ENCODE results near the gene CSF2.

CSF2 gene

DNA sequence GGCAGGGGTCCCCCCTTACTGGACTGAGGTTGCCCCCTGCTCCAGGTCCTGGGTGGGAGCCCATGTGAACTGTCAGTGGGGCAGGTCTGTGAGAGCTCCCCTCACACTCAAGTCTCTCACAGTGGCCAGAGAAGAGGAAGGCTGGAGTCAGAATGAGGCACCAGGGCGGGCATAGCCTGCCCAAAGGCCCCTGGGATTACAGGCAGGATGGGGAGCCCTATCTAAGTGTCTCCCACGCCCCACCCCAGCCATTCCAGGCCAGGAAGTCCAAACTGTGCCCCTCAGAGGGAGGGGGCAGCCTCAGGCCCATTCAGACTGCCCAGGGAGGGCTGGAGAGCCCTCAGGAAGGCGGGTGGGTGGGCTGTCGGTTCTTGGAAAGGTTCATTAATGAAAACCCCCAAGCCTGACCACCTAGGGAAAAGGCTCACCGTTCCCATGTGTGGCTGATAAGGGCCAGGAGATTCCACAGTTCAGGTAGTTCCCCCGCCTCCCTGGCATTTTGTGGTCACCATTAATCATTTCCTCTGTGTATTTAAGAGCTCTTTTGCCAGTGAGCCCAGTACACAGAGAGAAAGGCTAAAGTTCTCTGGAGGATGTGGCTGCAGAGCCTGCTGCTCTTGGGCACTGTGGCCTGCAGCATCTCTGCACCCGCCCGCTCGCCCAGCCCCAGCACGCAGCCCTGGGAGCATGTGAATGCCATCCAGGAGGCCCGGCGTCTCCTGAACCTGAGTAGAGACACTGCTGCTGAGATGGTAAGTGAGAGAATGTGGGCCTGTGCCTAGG is at the start of gene CSF2:
CSF2 (plus strand) TSS at position 559 of the 783 bp plus-strand sequence; CDS start at position 594, 35 bp downstream.
- no peak for DNase-seq (ENCODE audit: low read depth)

DNA sequence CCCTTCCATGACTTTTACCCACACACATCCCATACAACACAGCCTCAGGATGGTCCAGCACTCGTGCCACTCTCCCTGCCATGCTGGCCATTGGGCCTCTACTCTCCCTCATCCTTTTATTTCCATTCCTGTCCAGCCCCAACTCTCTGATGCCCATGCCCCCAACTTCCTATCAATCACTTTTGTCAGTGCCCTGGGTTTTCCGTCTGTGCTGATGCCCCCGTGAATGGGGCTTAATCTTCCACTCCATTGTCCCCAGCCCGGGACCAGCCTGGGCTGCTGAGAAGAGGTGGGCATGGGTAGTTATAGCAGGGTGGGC is 49.5 kb upstream of the CSF2 start:
- no peak for DNase-seq (ENCODE audit: low read depth)

DNA sequence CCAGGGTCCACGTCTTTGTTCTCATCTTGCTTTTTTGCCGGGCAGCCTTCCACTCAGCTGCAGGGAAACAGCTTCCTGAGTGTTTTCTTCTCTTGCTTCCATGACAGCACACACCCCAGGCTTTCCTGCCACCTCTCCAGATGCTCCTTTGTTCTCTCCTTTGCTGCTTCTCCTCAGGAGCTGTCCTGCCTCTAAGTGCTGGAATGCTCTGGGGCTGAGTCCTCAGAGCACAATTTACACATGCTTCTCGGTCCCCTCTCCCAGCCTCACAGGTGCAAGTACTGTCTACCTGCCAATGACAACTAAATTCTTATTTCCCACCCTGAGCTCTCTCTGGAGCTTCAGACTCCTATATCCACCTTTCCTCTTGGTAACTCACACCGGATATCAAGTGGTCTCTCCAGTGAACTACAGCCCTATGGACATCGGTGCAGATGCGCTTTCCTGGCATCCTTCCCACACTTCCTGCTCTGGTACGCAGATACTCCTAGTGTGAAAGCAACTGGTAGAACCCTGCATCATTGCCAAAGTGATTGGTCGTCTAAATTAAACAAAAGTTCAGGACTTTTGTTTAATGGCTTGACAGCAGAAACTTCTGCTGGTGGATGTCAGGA is 48.7 kb upstream of the CSF2 start:
- no peak for DNase-seq (ENCODE audit: low read depth)

DNA sequence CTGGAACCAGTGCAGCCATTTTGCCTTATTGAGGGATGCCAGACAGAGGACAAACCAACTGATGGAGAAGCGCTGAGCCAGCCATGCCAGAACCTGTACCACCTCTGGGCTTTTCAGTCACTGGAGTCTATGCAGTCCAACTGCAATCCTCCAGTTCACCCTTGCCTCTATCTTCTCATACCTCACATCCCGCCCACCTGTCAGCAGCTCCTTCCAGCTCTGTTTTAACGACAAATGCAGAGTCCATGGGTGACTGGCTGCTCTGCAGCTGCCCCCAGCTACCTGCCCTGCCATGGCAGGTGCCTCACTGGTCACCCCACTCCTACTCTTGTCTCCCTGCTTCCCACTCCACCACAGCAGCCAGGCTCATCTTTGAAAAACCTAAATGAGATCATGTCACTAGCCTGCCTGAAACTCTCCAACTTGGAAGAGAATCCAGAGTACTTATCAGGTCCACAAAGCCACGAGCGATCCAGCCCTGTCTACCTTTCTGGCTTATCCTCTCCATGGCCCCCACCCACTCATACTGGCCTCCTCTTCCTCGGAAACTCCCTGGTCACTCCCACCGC is 48.1 kb upstream of the CSF2 start:
- no peak for DNase-seq (ENCODE audit: low read depth)

DNA sequence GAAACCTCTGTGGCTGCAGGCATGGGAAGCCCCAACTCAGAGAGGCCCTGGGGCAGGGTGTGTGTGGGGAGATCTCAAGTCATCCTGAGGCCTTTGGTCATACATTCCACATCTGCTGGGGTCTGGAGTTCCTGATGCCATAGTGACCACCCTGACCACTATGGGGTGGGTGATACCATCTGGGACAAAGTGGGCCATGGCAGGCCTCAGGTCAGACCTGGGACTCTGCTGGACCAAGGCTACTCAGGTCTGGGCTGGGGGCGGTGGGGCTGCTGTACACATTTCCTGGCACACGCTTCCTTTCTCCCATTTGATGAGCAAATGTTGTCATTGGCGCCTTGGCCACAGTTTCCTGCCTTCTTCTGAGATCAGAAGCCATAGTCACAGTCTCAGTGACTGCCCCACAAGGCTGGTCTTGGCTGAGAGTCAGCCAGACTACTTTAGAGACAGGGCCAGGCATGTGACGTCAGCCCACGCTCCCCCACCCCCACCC is 47.0 kb upstream of the CSF2 start:
- no peak for DNase-seq (ENCODE audit: low read depth)

DNA sequence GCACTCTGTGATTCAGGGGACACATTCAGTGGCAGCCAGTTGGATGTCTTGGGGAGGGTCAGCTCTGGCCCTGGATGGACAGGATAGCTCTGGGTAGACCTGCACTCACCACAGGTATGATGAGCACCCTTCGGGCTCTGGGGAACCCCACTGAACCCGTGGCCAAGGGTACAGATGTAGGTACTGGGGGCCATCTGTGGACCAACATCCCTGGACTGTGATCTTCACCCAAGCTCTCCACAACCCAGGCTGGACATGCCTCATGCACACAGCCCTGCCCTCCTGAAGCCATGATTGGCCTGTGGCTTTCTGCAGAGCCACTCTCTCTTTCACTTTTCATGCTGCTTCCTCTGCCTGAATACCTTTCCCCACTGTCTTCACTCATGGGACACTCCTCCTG is 46.6 kb upstream of the CSF2 start:
- no peak for DNase-seq (ENCODE audit: low read depth)

DNA sequence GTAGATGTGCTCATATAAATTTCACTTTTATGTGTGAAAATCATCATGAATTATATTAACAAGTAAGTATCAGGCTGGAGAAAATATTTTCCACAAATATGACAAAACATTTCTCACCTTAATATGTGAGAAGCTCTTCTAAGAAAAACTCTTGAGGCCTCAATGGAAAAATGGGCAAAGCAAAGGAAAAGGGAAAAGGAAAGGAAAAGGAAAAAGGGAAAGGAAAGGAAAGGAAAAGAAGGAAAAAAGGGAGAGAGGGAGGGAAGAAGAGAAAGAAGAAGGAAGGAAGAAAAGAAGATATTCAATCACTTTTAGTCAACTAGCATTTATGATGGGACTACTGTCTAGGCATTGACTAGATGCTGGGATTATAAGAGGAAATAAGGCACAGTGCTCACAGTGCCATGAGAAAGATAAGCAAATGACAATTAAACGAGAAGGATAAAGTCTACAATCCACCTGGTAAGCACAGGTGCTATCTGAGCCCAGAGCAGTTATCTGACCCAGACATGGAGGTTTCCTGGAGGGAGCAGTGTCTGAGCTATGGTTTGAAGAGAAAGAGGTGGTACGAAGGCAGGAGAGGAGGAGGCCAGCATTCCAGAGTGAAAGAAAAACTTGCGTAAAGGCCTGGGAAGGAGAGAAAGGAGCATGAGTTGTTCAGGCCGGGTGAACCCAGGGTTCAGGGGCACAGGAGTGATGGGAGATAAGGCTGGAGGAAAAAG is 43.8 kb upstream of the CSF2 start:
- no peak for DNase-seq (ENCODE audit: low read depth)

DNA sequence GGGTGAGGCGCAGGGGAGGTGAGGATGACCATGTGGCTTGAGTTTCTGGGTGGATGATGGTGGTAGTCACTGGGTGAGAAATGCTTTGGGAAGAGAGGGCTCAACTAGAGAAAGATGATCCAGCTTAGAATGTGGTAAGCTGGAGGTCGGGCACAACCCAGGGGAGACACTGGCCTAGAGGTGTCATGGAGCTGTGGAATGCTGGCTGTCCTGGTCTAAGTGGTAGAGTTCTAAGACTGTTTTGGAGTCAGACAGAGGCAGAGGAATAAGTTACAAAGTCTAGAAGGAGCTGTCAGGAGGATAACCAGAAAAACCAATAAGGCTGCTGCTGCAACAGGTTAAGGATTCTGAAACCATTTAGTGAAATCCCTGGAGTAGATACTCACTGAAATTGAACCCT is 43.0 kb upstream of the CSF2 start:
- no peak for DNase-seq (ENCODE audit: low read depth)

DNA sequence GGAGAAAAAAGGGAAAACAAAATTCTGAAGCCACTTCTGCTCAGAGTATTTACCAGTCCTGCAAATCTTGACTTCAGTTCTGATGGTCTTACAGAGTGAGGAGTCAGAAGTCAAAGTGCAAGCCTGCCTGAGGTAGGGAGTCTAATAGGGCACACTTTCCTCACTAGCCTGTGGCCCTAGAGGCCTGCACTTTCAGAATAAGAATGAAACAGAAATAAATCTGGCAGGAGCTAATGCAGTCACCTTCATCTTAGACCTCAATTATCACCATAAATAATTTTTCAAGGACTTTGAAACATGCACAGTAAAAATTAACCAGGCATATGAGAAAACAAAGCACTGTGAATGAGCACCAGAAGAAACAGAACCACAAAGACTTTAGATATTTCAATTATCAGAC is 41.4 kb upstream of the CSF2 start:
- no peak for DNase-seq (ENCODE audit: low read depth)

DNA sequence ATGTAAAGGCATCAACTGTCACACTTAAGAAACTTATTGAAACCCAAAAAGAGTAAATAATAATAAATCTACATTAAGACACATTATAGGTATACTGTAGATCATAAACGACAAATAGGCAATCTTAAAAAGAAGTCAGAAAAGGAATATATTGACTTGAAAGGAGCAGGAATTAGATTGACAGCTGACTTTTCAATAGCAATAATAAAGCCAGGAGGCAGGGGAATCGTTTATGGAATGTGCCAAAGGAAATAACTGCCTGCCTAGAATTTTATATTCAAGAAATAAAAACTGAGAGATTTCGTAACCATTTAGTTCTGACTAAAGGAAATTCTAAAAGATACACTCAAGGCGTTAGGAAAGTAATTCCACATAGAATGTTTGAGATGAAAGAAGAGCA is 40.5 kb upstream of the CSF2 start:
- no peak for DNase-seq (ENCODE audit: low read depth)

DNA sequence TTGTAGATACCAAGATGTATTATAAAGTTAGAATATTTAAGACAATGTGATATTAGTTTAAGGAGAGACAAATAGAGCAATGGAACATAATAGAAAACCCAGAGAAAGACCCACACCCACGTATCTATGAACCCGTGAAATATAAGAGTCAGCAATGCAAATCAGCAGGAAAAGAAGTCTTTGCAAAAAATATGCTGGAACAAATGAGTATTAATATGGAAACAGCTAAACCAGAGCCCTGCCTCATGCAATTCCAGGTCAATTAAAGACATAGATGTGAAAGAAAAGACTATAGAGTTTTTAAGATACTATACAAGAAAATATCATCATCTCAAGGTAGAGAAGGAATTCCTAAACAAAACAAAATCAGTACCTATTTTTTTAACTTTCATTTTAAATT is 36.2 kb upstream of the CSF2 start:
- no peak for DNase-seq (ENCODE audit: low read depth)

DNA sequence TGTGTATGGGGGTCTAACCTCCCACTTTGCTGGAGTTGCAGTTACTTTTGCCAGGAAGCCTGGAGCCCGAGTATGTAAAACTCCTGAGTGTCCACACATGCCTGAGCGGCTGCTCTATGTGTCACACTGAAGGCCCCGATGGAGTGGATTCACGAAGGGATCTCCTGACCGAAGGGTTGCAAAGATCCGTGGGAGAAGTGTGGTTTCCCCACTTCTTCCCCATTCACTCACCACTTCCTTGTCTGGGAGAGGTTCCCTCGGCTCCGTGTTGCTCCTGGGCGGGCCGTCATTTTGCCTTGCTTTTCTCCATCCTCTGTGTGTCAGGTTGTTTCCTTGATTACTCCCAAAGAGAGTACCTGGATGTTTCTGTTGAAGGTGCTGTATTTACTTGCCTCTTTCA is 29.4 kb upstream of the CSF2 start:
- DNase-seq (ENCODE audit: low read depth), result no peak

DNA sequence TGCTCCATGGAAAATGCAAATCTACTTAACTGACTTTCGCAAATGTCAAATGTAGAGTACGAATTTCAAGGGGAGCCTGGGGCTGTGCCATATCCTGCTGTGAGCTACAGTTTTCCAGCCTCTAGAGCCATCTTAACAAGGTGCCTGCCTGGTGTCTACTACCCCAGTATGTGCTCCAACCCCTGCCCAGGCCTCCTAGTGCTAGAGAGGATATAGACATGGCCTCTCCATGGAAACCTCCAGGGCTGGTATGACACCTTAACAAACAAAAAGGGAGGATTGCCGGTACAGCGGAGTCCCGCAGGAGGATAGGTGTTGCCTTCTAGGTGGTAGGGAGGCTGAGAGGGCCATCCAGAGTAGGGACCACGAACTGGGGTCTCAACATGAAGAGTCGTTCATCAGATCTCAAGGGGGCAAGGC is 26.7 kb upstream of the CSF2 start:
- DNase-seq (ENCODE audit: low read depth), result no peak

DNA sequence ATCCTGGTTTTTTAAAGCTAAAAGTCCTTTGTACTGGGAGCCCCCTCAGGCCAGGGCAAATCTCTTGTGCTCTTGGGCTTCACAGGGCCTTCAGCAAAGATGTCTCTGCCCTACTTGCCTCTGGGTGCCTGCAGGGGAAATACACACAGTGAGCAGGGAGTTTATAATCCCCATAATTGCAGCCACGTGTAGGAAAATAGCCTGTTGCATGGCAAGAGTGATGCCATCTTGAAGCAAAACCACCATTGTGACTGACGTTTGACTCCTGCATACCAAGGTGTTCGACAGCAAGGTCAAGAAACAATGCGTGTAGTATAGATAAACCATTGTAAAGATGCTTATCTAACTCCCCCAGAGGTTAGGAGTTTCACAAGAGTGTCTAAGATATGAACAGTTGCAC is 24.5 kb upstream of the CSF2 start:
- no peak for DNase-seq (ENCODE audit: low read depth)

DNA sequence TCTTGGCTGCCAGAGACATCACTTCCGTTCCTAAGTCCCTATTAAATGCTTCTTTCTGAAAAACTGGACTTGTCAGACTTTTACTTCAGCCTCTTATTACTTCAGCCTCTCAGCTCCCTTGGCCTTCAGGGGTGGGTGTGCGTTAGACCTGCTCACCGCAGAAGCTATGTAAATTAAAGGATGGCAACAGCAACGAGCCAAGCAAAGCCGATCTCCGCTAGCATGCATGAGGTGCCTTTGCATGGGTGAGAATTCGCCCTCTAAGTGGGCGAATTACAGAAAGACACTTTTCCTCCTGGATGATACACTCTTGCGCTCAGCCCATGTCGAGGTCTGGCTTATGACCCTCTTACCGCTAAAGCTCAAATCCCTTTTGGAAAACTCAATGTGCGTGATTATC is 24.0 kb upstream of the CSF2 start:
- DNase-seq (ENCODE audit: low read depth), result no peak

DNA sequence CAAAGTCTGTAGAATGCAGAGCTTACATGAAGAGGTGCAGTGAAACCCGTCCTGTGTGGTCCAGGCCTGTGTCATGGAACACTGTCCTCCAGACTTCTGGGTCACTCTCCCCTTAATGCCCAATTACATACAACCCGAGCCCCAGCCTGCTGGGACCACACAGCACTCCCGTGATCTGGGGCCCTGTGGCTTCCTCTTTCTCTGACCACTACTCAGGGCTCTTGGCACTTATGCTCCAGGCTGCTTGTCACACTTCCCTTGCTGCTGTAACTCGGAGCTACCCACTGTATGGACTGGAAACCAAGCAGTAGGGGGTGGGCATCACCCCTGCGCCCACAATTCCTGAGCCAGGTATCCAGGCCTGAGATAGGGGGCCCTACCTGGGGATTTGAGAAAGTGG is 23.5 kb upstream of the CSF2 start:
- DNase-seq (ENCODE audit: low read depth), result no peak

DNA sequence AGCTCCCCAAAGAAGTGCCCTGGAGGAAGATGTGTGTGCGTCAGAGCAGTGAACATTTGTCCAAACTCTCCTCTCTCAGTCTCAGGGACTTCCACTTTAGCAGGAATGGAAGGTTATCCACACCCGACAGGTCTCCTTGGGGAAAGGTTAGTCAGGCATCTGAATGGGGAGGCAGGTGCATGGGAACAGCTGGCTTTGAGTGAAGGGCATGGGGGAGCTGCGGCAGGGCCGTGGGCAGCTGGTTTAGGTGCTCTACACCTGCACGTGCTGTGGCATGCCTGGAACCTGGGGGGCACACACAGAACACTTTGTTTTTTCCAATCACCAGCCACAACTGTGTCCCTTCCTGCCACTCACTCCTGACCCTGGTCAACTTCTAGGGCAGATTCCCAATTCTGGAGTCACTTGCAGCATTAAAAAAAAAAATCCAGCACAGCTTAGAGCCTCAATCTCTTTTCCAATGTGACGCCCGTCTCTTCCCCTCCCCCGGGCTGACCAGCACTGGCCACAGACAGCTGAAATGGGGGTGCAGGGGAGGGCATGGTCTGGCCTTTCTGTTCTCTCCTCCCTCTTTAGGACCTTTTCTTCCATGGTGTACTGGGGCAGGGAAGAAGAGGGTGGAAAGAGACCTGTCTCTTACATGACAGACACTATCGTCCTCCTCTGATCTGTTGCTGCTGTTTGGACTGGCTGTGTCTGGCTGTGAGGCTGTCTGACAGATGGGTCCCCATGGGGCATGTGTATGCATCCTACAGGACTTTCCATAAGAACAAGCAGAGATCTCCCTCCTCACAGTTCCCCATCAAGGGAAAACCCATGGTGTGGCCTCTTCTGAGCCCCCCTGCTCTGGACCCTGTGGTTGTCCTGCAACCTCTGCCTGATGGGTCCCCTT is 22.7 kb upstream of the CSF2 start:
- no peak for DNase-seq (ENCODE audit: low read depth)

DNA sequence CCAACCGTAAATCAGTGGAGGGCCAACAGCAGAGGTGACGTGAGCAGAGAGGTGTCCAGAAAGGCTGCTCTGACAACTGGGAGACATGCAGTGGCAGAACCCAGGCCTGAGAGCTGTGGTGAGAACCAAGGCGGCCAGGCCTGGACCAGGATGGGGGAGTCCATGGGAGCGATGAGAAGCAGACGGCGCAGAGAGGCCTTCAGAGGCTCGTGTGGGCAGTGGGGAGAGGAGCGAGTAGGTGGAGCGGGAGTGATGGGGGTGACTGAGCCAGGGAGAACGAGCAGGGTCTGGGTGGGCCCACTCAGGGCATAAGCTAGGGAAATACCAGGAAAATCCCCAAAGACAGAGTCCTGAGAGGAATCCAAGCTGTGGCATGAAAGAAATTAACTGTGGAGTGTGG is 21.1 kb upstream of the CSF2 start:
- DNase-seq (ENCODE audit: low read depth), result no peak

DNA sequence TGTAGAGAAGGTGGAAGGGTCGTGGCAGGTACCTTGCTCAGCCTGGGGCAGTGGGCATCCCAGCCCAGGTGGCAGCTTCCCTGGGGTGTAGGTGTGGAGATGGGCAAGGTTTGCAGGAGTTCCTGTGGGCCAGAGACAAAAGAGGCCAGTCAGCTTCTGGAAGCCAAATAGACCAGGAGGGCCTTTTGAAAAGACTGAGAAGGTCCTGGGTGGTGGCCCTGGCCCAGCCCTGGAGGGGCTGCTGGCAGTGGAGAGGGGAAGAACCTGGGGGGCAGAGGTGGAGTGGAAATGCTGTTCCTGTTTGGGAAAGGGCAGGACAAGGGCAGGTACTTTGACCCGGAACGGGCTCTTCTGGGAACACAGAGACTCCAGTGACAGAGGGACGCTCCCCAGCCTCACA is 20.1 kb upstream of the CSF2 start:
- DNase-seq (ENCODE audit: low read depth), result no peak

DNA sequence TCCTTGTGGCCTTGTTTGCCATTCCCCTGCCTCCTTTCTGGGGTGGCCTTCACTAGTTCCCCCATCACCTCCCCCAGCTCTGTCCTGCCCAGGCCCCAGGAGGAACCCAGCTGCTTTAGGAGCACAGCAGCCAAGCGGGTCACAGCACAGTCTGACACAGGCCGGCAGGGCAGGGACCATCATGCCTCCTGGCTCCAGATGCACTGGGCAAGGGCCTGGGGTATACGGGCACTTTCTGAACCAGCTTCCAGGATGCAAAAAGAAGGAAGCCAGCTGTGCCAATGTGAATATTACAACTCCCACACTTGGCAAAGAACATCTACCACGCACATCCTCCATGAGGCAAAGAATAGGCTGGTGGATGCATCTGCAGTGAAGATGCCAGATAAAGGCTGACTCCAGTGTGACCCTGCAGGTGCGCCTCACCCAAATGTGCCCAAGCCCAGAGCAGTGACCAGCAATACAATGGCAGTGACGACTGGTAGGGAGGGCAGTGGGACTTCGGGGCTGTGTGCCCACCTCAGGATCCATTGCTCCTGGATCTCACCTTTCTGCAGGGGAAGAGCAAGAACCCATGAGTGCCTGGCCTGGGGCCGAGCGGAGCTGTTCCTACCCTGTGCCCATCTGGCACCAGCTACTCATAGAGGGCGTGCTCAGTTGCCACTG is 19.4 kb upstream of the CSF2 start:
- no peak for DNase-seq (ENCODE audit: low read depth)

DNA sequence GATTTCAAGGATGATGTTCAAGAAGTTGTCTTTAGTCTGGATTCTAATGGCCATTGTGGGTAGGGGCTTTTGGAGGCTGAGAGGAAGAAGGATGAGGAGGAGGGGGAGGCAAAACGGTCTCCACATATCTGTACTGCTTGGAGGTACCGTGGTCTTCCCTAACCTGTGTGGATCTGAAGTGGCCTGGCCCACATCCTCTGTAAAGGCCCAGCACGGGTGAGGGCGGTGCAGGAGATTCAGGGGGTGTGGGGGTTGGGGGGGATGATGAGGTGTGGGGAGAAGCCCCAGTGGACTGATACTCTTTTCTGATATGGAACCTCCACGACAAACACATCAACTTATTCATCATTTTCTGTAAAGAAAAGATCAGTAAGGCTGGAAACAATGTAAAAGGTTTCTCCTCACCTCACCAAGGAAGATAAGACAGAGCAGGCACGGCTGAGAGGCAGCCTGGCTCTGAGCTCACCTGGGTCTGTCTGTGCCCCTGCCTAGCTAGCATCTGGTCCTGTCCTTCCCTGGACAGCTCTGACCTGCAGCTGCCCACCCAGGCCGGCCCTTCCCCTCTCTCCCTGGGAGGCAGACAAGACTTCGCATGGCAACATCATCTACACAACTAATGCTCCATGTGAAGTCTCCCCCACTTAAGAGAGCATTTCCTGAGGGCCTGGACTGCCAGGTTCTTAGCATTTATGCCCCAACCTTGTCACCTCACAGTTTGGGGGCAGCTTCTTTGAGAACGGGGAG is 18.7 kb upstream of the CSF2 start:
- no peak for DNase-seq (ENCODE audit: low read depth)

Measured in fibroblast of gingiva (primary cell).